ENCODE results near the gene PTPN23. TPM values are rescaled to one million over a fixed set of nuclear protein-coding genes. Genes with fewer than 3 reads are reported as not detected.

Gene PTPN23
- total RNA-seq, 1 donor from 2014 or later, result 18.6 TPM

DNA sequence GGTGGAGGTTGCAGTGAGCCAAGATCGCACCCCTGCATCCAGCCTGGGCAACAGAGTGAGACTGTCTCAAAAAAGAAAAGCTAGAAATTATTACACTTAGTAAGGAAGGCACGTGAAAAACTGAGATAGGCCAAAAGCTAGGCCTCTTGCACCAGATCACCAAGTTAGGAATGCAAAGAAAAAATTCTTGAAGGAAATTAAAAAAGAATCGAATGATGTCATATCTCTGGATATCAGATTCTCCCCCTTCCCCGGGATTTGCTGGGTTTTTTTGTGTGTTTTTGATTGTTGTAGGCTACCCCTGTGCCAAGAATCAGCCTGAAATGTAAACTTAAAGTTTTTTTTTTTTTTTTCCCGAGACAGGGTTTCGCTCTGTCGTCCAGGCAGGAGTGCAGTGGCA, 17.4 kb downstream of the PTPN23 start:
- intact Hi-C loops (cut with micrococcal nuclease), result no loop called here
- ATAC-seq (no peak), DNase-seq (no peak)

DNA sequence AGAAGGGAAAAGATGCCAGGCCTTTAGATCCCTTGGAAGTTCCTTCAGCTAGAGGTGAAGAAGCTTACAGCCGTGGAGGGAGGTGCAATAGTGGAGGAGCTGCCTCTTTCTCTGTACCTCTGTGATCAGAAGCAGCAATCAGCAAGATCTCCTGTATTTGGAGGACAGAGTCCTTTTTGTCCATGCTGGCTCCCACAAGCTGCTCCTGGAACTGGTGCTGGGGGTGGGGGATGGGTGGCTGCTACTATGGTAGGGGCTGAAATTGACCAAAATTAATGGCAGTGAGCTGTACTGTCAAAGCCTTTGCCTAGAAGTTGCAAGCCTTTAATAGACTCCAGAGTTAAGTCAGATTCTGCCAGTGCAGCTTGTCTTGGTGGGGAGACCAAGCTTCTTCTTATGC, 18.2 kb downstream of the PTPN23 start:
- intact Hi-C loops (cut with micrococcal nuclease), result no loop called here
- ATAC-seq (no peak), DNase-seq (no peak)

DNA sequence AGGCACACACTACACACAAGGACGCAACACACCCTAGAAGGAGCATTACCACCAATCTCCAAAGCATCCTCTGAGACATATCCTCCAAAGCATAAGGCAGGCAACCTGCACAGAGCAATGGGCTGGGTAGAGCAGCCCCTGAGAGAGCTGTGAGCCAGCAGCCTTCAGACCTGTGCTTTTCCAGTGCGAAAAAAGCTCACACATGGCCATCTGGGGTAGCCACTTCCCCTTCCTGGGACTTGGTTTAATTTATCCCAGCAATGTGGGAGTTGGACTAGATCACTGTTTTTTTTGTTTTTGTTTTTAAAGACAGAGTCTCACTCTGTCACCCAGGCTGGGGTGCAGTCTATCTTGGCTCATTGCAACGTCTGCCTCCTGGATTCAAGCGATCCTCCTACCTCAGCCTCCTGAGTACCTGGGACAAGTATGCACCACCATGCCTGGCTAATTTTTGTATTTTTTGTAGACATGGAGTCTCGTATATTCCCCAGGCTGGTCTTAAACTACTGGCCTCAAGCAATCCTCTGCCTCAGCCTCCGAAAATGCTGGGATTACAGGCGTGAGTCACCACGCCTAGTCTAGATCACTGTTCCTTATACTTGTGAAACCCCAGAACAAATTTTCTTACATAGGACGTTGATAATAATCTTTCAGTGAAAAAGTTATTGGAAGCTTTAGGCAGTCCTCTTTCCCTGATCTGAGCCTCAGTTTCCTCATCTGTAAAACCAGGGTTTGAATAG, 18.9 kb downstream of the PTPN23 start:
- no peak for DNase-seq
- ATAC-seq, result no peak
- intact Hi-C loops (cut with micrococcal nuclease), result no loop called here

DNA sequence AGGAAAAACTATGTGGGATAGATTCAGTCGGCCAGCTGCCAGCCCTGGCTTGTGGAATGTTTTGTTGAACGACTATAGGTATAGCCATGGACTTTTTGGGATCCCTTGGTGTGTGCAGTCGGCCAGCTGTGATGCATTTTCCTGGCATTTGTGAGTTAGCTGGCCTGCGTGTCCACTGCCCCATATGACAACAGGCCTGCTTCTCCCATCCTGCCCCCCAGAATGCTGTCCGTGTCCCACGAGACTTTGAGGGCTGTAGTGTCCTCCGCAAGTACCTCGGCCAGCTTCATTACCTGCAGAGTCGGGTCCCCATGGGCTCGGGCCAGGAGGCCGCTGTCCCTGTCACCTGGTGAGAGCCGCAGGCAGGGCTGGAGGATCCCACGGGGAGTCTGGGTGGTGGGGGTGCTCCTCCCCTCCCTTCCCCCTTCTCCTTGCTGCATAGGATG, 23.6 kb downstream of the PTPN23 start:
- DNase-seq (no peak), ATAC-seq (no peak)
- intact Hi-C loops (cut with micrococcal nuclease), result no loop called here

DNA sequence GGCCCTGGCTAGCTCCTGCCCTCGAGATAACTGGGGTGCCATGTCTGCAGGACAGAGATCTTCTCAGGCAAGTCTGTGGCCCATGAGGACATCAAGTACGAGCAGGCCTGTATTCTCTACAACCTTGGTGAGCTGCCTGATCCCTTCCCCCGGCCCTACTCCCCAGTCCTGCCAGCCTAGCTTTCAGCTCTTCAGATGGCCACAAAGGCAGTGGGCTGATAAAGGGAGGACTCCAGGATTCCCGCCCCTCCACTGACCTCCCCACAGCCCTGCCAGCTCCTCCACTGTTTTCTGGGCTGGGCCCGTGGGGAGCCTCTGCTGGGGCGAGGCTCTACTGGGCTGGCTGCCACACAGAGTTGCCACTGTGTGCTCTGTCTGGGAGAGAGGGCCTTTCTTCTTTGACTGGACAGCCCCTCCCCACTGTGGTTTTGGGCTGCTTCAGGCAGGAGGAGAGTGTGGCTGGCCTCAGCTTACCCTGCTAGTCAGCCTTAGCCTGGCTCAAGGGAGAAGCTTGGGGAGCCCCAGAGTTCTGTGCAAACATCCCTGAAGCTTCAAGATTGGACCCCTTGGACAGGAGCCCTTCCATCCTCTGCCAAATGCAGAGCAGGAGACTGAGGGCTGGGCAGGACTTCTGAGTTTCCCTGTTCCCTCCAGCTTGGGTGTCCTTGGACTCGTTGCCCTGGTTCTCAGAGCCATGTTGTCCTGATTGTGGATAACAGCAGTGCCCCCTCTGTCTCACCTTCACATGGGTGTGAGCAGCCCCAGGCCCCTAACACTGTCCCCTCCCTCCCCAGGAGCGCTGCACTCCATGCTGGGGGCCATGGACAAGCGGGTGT, 24.4 kb downstream of the PTPN23 start:
- DNase-seq (peak; percentile 72), ATAC-seq (peak; percentile 77)
- intact Hi-C loops (cut with micrococcal nuclease), result no loop called here

DNA sequence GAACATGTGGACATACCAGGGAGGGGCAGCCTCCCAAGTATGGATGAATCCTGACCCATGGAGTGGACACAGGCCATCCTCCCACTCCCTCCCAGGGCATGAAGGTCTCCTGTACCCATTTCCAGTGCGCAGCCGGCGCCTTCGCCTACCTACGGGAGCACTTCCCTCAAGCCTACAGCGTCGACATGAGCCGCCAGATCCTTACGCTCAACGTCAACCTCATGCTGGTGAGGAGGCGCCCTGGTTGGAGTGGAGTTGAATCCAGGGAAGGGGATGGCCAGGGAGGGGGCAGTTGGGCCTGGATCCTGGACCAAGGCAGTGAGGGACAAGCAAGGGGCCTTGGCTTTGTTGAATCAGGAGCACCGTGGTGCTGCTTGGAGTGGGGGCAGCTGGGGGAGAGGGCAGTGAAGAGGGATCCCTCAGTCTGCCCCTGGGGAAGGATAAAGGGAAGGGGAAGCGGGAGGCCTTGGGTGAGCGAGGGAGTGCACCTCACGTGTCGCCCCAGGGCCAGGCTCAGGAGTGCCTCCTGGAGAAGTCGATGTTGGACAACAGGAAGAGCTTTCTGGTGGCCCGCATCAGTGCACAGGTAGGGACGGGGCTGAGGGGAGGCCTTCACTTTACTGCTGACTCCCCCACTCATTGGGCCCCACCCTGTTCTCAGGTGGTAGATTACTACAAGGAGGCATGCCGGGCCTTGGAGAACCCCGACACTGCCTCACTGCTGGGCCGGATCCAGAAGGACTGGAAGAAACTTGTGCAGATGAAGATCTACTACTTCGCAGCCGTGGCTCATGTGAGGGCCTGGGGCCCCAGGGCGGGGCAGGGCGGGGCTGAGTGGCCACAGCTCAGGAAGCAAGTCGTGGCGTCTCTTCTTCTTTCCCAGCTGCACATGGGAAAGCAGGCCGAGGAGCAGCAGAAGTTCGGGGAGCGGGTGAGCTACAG, 25.3 kb downstream of the PTPN23 start:
- ATAC-seq (no peak), DNase-seq (no peak)
- intact Hi-C loops (cut with micrococcal nuclease), result no loop called here

DNA sequence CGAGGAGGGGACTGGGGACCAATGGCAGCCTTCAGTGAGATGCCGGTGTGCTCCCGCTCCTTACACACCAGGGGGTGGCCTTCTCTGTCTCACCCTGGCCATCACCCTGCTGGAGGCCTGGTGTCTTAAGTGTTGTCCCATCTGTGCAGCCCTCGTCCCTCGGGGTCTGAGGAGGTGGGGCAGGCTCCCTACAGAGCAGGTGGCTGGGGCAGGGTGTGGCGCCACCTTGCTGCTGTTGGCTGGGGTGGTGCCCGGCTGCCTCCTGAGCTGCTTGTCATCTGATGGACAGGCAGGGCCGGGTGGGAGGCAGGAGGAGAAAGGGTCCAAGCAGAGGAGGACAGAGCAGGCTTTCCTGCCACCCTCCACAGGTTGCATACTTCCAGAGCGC, 25.9 kb downstream of the PTPN23 start:
- DNase-seq (no peak), ATAC-seq (no peak)
- intact Hi-C loops (cut with micrococcal nuclease), result no loop called here

DNA sequence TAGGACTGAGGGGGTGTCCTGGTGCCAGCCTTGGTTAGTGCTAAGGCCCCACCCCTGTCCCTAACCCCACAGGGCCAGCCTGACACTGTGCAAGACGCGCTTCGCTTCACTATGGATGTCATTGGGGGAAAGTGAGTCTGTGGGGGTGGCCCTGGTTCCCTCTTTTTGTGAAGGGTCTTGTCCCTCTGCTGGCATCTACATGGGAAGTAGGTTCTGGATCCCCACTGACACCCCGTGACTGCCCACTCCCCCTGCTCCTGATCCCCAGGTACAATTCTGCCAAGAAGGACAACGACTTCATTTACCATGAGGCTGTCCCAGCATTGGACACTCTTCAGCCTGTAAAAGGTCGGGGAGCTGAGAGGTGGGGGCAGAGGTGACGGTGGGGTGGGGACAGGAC, 26.4 kb downstream of the PTPN23 start:
- intact Hi-C loops (cut with micrococcal nuclease), result no loop called here
- no peak for ATAC-seq

DNA sequence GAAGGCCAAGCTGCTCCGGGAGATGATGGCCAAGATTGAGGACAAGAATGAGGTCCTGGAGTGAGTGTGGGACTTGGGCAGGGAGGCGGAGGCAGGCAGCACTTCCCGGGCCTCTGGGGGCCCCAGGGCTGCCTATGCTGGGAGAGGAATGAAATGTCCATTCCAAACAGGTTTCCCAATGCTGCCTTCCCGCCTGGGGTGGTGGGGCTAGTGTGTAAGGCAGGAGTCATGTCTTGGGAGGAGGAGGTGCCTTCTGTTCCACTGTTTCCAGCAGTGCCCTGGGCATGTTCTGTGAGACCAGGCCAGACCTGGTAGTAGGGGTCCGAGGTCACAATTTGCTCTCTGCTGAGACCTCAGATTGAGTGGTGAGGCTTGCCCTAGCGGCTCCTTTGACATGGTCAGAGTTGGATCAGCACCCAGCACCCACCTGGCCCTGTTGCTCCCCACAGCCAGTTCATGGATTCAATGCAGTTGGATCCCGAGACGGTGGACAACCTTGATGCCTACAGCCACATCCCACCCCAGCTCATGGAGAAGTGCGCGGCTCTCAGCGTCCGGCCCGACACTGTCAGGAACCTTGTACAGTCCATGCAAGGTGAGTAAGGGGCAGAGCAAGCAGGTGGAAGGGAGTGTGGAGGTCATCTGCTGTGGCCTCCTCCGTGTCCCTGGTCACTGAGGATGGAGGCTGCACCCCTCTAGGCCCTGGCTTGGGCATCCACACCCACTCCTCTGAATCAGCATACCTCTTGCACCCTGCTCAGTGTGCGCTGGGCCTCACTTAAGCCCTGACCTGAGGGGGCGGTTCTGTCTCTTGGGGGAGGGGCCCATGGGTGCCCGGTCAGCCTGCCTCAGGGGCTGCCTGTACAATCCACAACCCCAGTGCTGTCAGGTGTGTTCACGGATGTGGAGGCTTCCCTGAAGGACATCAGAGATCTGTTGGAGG, 27.3 kb downstream of the PTPN23 start:
- ATAC-seq, result no peak
- intact Hi-C loops (cut with micrococcal nuclease), result no loop called here
- no peak for DNase-seq

More for the DNA sequence above, 26.4 kb downstream of the PTPN23 start:
- DNase-seq, result no peak

DNA sequence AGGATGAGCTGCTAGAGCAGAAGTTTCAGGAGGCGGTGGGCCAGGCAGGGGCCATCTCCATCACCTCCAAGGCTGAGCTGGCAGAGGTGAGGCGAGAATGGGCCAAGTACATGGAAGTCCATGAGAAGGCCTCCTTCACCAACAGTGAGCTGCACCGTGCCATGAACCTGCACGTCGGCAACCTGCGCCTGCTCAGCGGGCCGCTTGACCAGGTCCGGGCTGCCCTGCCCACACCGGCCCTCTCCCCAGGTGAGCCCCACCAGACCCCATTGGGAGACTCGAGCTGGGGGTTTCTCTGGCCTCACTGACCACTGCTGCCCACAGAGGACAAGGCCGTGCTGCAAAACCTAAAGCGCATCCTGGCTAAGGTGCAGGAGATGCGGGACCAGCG, 28.0 kb downstream of the PTPN23 start:
- ATAC-seq (no peak), DNase-seq (no peak)
- intact Hi-C loops (cut with micrococcal nuclease), result no loop called here

DNA sequence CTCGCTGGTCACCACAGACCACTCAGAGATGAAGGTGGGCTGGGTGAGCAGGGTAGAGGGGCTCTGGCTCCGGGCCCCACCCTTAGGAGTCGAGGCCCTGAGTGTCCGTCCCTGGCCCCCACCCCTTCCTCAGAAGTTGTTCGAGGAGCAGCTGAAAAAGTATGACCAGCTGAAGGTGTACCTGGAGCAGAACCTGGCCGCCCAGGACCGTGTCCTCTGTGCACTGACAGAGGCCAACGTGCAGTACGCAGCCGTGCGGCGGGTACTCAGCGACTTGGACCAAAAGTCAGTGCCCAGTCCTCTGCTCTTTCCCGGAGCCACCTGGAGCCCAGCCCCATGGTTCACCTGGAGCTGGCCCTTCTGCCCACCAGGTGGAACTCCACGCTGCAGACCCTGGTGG, 28.5 kb downstream of the PTPN23 start:
- DNase-seq (no peak), ATAC-seq (no peak)
- intact Hi-C loops (cut with micrococcal nuclease), result no loop called here

DNA sequence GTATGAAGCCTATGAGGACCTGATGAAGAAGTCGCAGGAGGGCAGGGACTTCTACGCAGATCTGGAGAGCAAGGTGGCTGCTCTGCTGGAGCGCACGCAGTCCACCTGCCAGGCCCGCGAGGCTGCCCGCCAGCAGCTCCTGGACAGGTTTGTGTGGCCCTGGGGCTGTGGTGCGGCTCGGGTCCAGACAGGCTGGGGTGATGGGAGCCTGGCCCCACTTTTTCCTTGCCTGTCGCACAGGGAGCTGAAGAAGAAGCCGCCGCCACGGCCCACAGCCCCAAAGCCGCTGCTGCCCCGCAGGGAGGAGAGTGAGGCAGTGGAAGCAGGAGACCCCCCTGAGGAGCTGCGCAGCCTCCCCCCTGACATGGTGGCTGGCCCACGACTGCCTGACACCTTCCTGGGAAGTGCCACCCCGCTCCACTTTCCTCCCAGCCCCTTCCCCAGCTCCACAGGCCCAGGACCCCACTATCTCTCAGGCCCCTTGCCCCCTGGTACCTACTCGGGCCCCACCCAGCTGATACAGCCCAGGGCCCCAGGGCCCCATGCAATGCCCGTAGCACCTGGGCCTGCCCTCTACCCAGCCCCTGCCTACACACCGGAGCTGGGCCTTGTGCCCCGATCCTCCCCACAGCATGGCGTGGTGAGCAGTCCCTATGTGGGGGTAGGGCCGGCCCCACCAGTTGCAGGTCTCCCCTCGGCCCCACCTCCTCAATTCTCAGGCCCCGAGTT, 29.0 kb downstream of the PTPN23 start:
- DNase-seq (no peak), ATAC-seq (no peak)
- intact Hi-C loops (cut with micrococcal nuclease), result no loop called here

DNA sequence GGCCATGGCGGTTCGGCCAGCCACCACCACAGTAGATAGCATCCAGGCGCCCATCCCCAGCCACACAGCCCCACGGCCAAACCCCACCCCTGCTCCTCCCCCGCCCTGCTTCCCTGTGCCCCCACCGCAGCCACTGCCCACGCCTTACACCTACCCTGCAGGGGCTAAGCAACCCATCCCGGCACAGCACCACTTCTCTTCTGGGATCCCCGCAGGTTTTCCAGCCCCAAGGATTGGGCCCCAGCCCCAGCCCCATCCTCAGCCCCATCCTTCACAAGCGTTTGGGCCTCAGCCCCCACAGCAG, 29.5 kb downstream of the PTPN23 start:
- DNase-seq (no peak), ATAC-seq (no peak)
- intact Hi-C loops (cut with micrococcal nuclease), result no loop called here

DNA sequence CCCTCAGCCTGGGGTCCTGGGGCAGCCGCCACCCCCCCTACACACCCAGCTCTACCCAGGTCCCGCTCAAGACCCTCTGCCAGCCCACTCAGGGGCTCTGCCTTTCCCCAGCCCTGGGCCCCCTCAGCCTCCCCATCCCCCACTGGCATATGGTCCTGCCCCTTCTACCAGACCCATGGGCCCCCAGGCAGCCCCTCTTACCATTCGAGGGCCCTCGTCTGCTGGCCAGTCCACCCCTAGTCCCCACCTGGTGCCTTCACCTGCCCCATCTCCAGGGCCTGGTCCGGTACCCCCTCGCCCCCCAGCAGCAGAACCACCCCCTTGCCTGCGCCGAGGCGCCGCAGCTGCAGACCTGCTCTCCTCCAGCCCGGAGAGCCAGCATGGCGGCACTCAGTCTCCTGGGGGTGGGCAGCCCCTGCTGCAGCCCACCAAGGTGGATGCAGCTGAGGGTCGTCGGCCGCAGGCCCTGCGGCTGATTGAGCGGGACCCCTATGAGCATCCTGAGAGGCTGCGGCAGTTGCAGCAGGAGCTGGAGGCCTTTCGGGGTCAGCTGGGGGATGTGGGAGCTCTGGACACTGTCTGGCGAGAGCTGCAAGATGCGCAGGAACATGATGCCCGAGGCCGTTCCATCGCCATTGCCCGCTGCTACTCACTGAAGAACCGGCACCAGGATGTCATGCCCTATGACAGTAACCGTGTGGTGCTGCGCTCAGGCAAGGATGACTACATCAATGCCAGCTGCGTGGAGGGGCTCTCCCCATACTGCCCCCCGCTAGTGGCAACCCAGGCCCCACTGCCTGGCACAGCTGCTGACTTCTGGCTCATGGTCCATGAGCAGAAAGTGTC, 30.2 kb downstream of the PTPN23 start:
- ATAC-seq (no peak), DNase-seq (no peak)
- intact Hi-C loops (cut with micrococcal nuclease), result no loop called here

DNA sequence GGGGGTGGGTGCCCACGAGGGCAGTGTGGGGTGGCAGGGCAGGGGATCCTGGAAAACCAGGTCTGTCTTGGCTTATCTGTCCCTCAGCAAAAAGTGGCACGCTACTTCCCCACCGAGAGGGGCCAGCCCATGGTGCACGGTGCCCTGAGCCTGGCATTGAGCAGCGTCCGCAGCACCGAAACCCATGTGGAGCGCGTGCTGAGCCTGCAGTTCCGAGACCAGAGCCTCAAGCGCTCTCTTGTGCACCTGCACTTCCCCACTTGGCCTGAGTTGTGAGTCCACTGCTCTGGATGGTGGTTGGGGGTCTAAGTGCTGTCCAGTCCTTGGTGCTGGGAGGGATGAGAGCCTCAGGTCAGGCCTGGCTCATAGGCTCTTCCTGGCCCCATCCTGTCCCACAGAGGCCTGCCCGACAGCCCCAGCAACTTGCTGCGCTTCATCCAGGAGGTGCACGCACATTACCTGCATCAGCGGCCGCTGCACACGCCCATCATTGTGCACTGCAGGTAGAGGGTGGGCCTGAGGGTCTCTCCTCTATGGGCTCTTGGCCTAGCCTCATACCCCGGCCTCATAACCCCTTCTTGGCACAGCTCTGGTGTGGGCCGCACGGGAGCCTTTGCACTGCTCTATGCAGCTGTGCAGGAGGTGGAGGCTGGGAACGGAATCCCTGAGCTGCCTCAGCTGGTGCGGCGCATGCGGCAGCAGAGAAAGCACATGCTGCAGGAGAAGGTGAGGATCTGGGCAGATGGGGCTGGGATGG, 31.1 kb downstream of the PTPN23 start:
- intact Hi-C loops (cut with micrococcal nuclease), result no loop called here
- no peak for ATAC-seq
- DNase-seq, result no peak

DNA sequence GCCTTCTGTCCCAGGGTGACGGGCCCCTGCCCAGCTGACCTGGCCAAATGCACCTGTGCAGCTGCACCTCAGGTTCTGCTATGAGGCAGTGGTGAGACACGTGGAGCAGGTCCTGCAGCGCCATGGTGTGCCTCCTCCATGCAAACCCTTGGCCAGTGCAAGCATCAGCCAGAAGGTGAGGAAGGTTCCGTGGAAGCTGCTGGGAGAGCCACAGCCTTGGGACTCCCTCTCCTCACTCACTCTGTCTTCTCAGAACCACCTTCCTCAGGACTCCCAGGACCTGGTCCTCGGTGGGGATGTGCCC, 31.6 kb downstream of the PTPN23 start:
- no peak for ATAC-seq

More for the DNA sequence above, 31.6 kb downstream of the PTPN23 start:
- intact Hi-C loops (cut with micrococcal nuclease), result no loop called here
- no peak for DNase-seq

All from left ventricle myocardium superior (tissue), 1 donor.